HEK293 (cell line): ENCODE measurements around the gene GRAMD4.

ENCODE experiments used
- CTCF ChIA-PET: fragments of 350-600 bp; formaldehyde crosslinking; extraction: SDS; loops from one replicate; lab custom pipeline; 2021; ENCODE audit warnings: antibody characterized with exemption; lab: Yijun Ruan, JAX
- POLR2A ChIA-PET: fragments of 300-600 bp; formaldehyde crosslinking; extraction: SDS; loops from one replicate; lab custom pipeline; 2020; ENCODE audit warnings: antibody characterized with exemption, inconsistent platforms; lab: Yijun Ruan, JAX
- H3K27ac ChIP-seq: fragments of 200-500 bp; sonication (Bioruptor generic); 2 replicates; pipeline ENCODE4 v1.5.1; 2014; ENCODE audit warnings: low read depth, low read length, control low read depth, inconsistent platforms; ENCODE audit errors: extremely low read depth
- H3K36me3 ChIP-seq, 2 experiments: fragments of 200-500 bp in 1 of 2; sonication (Bioruptor generic) in 1 of 2; 1 replicate in 1 of 2; 2 replicates in 1 of 2; pipeline ENCODE4 v1.5.1; 2014 to 2017; ENCODE audit warnings: inconsistent platforms in 2 of 2, low read length in 2 of 2; ENCODE audit not compliant: control insufficient read depth in 2 of 2, insufficient read depth in 1 of 2
- H3K4me1 ChIP-seq: fragments of 200-500 bp; sonication (Bioruptor generic); 2 replicates; pipeline ENCODE4 v1.5.1; 2014; ENCODE audit warnings: mild to moderate bottlenecking, low read length, inconsistent platforms; ENCODE audit not compliant: control insufficient read depth, insufficient read depth
- H3K4me3 ChIP-seq: 2 replicates; pipeline ENCODE4 v1.5.1; 2011; ENCODE audit warnings: low read depth, mild to moderate bottlenecking, control low read depth, low read length, moderate library complexity
- H3K9me3 ChIP-seq: fragments of 200-500 bp; sonication (Bioruptor generic); 2 replicates; pipeline ENCODE4 v1.5.1; 2014; ENCODE audit warnings: low read depth, low read length, inconsistent platforms; ENCODE audit not compliant: control insufficient read depth, insufficient read depth
- BCL11B ChIP-seq: fragments of 450-650 bp; formaldehyde crosslinking; IDR thresholded peaks from 2 replicates; pipeline ENCODE4 v1.5.1; 2016; ENCODE audit warnings: low read depth, missing biosample characterization, missing genetic modification characterization
- EGR2 ChIP-seq: fragments of 450-650 bp; formaldehyde crosslinking; IDR thresholded peaks from 2 replicates; pipeline ENCODE4 v1.5.1; 2016; ENCODE audit warnings: low read depth, missing biosample characterization, missing genetic modification characterization
- GLI4 ChIP-seq: fragments of 450-650 bp; formaldehyde crosslinking; IDR thresholded peaks from 2 replicates; pipeline ENCODE4 v1.5.1; 2016; ENCODE audit warnings: missing biosample characterization, missing genetic modification characterization
- PRDM1 ChIP-seq: fragments of 450-650 bp; formaldehyde crosslinking; IDR thresholded peaks from 2 replicates; pipeline ENCODE4; 2016; ENCODE audit warnings: missing biosample characterization, missing genetic modification characterization
- REPIN1 ChIP-seq: fragments of 450-650 bp; formaldehyde crosslinking; IDR thresholded peaks from 2 replicates; pipeline ENCODE4 v1.5.1; 2017; ENCODE audit warnings: missing biosample characterization, missing genetic modification characterization, low read depth
- ZBTB48 ChIP-seq: fragments of 450-650 bp; formaldehyde crosslinking; IDR thresholded peaks from 2 replicates; pipeline ENCODE4 v1.5.1; 2016; ENCODE audit warnings: missing biosample characterization, missing genetic modification characterization
- ZBTB7A ChIP-seq: fragments of 450-650 bp; formaldehyde crosslinking; IDR thresholded peaks from 2 replicates; pipeline ENCODE4 v1.5.1; 2016; ENCODE audit warnings: low read depth, missing biosample characterization, missing genetic modification characterization
- ZNF132 ChIP-seq: fragments of 450-650 bp; formaldehyde crosslinking; IDR thresholded peaks from 2 replicates; pipeline ENCODE4 v1.5.1; 2017; ENCODE audit warnings: missing biosample characterization, missing genetic modification characterization, borderline replicate concordance
- ZNF140 ChIP-seq: fragments of 450-650 bp; formaldehyde crosslinking; IDR thresholded peaks from 2 replicates; pipeline ENCODE4 v1.5.1; 2016; ENCODE audit warnings: missing biosample characterization, missing genetic modification characterization
- ZNF16 ChIP-seq: fragments of 450-650 bp; formaldehyde crosslinking; IDR thresholded peaks from 2 replicates; pipeline ENCODE4 v1.5.1; 2016; ENCODE audit warnings: low read depth, missing biosample characterization, missing genetic modification characterization
- ZNF202 ChIP-seq: fragments of 450-650 bp; formaldehyde crosslinking; IDR thresholded peaks from 2 replicates; pipeline ENCODE4 v1.5.1; 2016; ENCODE audit warnings: missing biosample characterization, missing genetic modification characterization, borderline replicate concordance
- ZNF311 ChIP-seq: fragments of 450-650 bp; formaldehyde crosslinking; IDR thresholded peaks from 2 replicates; pipeline ENCODE4 v1.5.1; 2017; ENCODE audit warnings: missing biosample characterization, missing genetic modification characterization, borderline replicate concordance
- ZNF354C ChIP-seq: fragments of 450-650 bp; formaldehyde crosslinking; IDR thresholded peaks from 2 replicates; pipeline ENCODE4 v1.5.1; 2016; ENCODE audit warnings: missing biosample characterization, missing genetic modification characterization, low read depth, borderline replicate concordance
- ZNF37A ChIP-seq: fragments of 450-650 bp; IDR thresholded peaks from 2 replicates; pipeline ENCODE4 v1.5.1; 2018; ENCODE audit warnings: missing biosample characterization, missing genetic modification characterization
- ZNF416 ChIP-seq: fragments of 450-650 bp; formaldehyde crosslinking; IDR thresholded peaks from 2 replicates; pipeline ENCODE4 v1.5.1; 2016; ENCODE audit warnings: missing biosample characterization, missing genetic modification characterization
- ZNF544 ChIP-seq: fragments of 450-650 bp; formaldehyde crosslinking; IDR thresholded peaks from 2 replicates; pipeline ENCODE4 v1.5.0; 2017; ENCODE audit warnings: missing biosample characterization, missing genetic modification characterization
- ZNF600 ChIP-seq: fragments of 450-650 bp; formaldehyde crosslinking; IDR thresholded peaks from 2 replicates; pipeline ENCODE4 v1.5.1; 2016; ENCODE audit warnings: missing biosample characterization, missing genetic modification characterization
- ZNF658 ChIP-seq: fragments of 450-650 bp; formaldehyde crosslinking; IDR thresholded peaks from 2 replicates; pipeline ENCODE4; 2016; ENCODE audit warnings: missing biosample characterization, missing genetic modification characterization
- ZNF707 ChIP-seq: fragments of 450-650 bp; formaldehyde crosslinking; IDR thresholded peaks from 2 replicates; pipeline ENCODE4 v1.5.1; 2016; ENCODE audit warnings: missing biosample characterization, missing genetic modification characterization
- ZNF768 ChIP-seq: fragments of 450-650 bp; formaldehyde crosslinking; IDR thresholded peaks from 2 replicates; pipeline ENCODE4 v1.5.1; 2018; ENCODE audit warnings: missing biosample characterization, mild to moderate bottlenecking, missing genetic modification characterization
- ZNF792 ChIP-seq: fragments of 450-650 bp; formaldehyde crosslinking; IDR thresholded peaks from 2 replicates; pipeline ENCODE4 v1.5.1; 2016; ENCODE audit warnings: missing biosample characterization, missing genetic modification characterization
- TF ChIP-seq, protein P1 (sequence below): fragments of 450-650 bp; formaldehyde crosslinking; IDR thresholded peaks from 2 replicates; pipeline ENCODE4 v1.5.1; 2016; ENCODE audit warnings: missing biosample characterization, missing genetic modification characterization
- TF ChIP-seq, protein P2 (sequence below): fragments of 450-650 bp; formaldehyde crosslinking; IDR thresholded peaks from 2 replicates; pipeline ENCODE4 v1.5.1; 2016; ENCODE audit warnings: missing biosample characterization, missing genetic modification characterization
- TF ChIP-seq, protein P3 (sequence below): fragments of 450-650 bp; formaldehyde crosslinking; IDR thresholded peaks from 2 replicates; pipeline ENCODE4 v1.5.1; 2016; ENCODE audit warnings: missing biosample characterization, missing genetic modification characterization
- TF ChIP-seq, protein P4 (sequence below): fragments of 450-650 bp; formaldehyde crosslinking; IDR thresholded peaks from 2 replicates; pipeline ENCODE4 v1.5.1; 2017; ENCODE audit warnings: missing biosample characterization, missing genetic modification characterization
- TF ChIP-seq, protein P5 (sequence below): fragments of 450-650 bp; formaldehyde crosslinking; IDR thresholded peaks from 2 replicates; pipeline ENCODE4 v1.5.1; 2016; ENCODE audit warnings: missing biosample characterization, missing genetic modification characterization

The GRAMD4 gene

DNA sequence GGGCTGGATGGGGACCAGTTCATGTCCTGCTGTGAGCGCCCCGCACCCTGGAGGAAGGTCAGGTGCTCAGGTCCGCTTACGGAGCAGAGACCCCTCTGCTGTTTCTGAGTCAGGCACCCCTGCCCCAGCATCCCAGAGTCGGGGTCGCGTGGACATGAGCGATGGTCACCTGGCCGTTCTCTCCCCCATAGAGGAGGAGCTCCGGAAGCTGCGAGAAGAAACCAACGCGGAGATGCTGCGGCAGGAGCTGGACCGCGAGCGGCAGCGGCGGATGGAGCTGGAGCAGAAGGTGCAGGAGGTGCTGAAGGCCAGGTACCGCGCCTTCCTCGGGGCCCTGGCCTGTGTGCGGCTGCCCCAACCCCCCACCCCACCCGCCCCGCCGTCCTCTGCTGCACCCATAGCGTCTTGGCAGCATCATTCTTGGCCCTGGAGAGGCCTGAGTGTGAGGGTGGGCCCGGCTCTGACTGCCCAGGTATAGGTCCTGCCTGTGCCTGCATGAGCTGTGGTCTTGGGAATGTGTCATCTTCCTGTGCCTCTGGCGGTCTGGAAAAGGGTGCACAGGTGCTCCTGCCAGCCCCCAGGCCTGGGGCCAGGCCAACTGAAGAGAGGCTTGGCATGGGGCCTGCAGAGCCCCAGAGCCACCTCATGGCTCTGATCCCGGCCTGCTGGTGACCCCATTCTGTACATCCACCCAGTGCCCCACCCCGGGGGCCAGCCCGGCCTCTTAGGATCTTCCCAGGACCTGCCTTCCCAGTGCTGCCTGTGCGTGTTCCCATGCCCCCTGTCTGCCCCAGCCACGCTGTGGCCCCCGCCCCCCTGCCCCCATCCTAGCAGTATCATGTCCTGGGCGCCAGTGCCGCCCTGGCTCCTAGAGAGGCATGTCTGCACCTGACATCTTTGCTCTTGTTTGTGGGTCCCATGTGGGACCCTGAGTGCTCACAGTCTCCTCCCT, 38.1 kb downstream of the GRAMD4 start:
- CTCF ChIA-PET = interaction anchor here (0.6 to 0.8 kb wide), 2 partner anchors 49 to 72 kb away, joined by 3 read pairs; no protein-coding TSS in a partner anchor
- POLR2A ChIA-PET = no interaction called here
- H3K36me3 ChIP-seq = no peaks in the 10 kb centered on the region

DNA sequence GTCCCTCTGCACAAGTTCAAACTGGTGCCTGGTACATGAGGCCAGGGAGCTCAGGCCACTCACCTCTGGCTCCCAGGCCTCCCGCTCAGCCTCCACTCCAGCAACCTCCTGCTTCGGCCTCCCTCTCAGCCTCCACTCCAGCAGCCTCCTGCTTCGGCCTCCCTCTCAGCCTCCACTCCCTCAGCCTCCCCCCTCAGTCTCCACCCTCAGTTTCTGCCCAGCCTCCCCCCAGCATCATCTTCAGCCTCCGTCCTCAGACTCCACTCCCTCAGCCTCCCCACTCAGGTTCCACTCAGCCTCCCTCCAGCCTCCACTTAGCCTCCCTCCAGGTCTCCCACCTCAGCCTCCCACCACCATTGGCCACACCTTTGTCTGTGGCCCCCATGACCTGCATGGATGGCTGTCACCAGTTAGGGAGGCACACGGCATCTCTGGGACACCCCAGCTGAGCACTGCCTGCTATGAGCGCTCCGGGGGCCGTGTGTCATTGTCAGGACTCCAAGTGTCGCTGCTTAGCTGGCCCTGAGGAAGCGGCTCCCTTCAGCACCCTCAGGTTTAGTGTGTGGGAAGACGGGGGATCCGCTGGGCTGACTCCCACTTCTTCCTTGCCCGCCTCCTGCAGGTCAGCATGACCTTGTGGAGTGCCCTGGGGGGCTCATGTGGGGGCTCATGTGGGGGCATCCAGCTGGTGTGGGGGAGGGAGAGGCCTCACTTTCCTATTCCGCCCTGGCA, 39.0 kb downstream of the GRAMD4 start:
- POLR2A ChIA-PET = no interaction called here
- peaks cover 2% of the 10 kb centered on the region; the same call in 1 of the 2 replicates for H3K4me1 ChIP-seq
- H3K27ac ChIP-seq = no peak overlapping the region
- CTCF ChIA-PET = interaction anchor here (0.6 kb wide), 1 partner anchor 96 kb away, joined by 3 read pairs; no protein-coding TSS in a partner anchor
- no peak overlapping the region for H3K4me3 ChIP-seq
- no peaks in the 10 kb centered on the region for H3K9me3 ChIP-seq
- peaks cover 0 to 5% of the 10 kb centered on the region in 2 experiments; a peak in 1 of 3 replicates for H3K36me3 ChIP-seq
- TF ChIP-seq, protein P1, sequence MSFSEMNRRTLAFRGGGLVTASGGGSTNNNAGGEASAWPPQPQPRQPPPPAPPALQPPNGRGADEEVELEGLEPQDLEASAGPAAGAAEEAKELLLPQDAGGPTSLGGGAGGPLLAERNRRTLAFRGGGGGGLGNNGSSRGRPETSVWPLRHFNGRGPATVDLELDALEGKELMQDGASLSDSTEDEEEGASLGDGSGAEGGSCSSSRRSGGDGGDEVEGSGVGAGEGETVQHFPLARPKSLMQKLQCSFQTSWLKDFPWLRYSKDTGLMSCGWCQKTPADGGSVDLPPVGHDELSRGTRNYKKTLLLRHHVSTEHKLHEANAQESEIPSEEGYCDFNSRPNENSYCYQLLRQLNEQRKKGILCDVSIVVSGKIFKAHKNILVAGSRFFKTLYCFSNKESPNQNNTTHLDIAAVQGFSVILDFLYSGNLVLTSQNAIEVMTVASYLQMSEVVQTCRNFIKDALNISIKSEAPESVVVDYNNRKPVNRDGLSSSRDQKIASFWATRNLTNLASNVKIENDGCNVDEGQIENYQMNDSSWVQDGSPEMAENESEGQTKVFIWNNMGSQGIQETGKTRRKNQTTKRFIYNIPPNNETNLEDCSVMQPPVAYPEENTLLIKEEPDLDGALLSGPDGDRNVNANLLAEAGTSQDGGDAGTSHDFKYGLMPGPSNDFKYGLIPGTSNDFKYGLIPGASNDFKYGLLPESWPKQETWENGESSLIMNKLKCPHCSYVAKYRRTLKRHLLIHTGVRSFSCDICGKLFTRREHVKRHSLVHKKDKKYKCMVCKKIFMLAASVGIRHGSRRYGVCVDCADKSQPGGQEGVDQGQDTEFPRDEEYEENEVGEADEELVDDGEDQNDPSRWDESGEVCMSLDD (tag by site-specific recombination) = 0 out of 2 replicates have a peak, but pooled peaks have one; percentile 37
- TF ChIP-seq, protein P2, sequence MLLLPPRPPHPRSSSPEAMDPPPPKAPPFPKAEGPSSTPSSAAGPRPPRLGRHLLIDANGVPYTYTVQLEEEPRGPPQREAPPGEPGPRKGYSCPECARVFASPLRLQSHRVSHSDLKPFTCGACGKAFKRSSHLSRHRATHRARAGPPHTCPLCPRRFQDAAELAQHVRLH (tag by site-specific recombination) = peak; percentile 90; the same call in 1 of the 2 replicates
- TF ChIP-seq ZNF202 (tag by site-specific recombination) (peak; percentile 80), ZNF132 (tag by site-specific recombination) (no peak), ZNF544 (no peak), PRDM1 (no peak), EGR2 (tag by site-specific recombination) (peak; percentile 65), ZNF311 (tag by site-specific recombination) (no peak), REPIN1 (peak; percentile 42; the same call in 1 of the 2 replicates), GLI4 (tag by site-specific recombination) (peak; percentile 83), ZNF707 (peak; percentile 31; the same call in 1 of the 2 replicates), BCL11B (peak; percentile 62), ZBTB7A (tag by site-specific recombination) (peak; percentile 70; the same call in 1 of the 2 replicates), ZNF792 (tag by site-specific recombination) (peak; percentile 56; the same call in 1 of the 2 replicates), ZBTB48 (peak; percentile 32; the same call in 1 of the 2 replicates)
- TF ChIP-seq, protein P3, sequence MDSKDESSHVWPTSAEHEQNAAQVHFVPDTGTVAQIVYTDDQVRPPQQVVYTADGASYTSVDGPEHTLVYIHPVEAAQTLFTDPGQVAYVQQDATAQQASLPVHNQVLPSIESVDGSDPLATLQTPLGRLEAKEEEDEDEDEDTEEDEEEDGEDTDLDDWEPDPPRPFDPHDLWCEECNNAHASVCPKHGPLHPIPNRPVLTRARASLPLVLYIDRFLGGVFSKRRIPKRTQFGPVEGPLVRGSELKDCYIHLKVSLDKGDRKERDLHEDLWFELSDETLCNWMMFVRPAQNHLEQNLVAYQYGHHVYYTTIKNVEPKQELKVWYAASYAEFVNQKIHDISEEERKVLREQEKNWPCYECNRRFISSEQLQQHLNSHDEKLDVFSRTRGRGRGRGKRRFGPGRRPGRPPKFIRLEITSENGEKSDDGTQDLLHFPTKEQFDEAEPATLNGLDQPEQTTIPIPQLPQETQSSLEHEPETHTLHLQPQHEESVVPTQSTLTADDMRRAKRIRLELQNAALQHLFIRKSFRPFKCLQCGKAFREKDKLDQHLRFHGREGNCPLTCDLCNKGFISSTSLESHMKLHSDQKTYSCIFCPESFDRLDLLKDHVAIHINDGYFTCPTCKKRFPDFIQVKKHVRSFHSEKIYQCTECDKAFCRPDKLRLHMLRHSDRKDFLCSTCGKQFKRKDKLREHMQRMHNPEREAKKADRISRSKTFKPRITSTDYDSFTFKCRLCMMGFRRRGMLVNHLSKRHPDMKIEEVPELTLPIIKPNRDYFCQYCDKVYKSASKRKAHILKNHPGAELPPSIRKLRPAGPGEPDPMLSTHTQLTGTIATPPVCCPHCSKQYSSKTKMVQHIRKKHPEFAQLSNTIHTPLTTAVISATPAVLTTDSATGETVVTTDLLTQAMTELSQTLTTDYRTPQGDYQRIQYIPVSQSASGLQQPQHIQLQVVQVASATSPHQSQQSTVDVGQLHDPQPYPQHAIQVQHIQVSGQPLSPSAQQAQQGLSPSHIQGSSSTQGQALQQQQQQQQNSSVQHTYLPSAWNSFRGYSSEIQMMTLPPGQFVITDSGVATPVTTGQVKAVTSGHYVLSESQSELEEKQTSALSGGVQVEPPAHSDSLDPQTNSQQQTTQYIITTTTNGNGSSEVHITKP (tag by site-specific recombination) = no peak

More for the DNA sequence above, 38.1 kb downstream of the GRAMD4 start:
- Histone ChIP-seq H3K27ac (no peak overlapping the region), H3K4me3 (no peak overlapping the region), H3K4me1 (peaks cover 2% of the 10 kb centered on the region; the same call in 1 of the 2 replicates), H3K9me3 (no peaks in the 10 kb centered on the region)
- no peak for TF ChIP-seq ZNF416 (tag by site-specific recombination)
- no peak for TF ChIP-seq ZNF140 (tag by site-specific recombination)
- TF ChIP-seq ZNF792 (tag by site-specific recombination) = no peak
- TF ChIP-seq, protein P4, sequence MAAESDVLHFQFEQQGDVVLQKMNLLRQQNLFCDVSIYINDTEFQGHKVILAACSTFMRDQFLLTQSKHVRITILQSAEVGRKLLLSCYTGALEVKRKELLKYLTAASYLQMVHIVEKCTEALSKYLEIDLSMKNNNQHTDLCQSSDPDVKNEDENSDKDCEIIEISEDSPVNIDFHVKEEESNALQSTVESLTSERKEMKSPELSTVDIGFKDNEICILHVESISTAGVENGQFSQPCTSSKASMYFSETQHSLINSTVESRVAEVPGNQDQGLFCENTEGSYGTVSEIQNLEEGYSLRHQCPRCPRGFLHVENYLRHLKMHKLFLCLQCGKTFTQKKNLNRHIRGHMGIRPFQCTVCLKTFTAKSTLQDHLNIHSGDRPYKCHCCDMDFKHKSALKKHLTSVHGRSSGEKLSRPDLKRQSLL (tag by site-specific recombination) = no peak
- no peak for TF ChIP-seq ZNF768 (tag by site-specific recombination)
- no peak for TF ChIP-seq ZNF37A (tag by site-specific recombination)
- TF ChIP-seq ZNF658 (tag by site-specific recombination) = no peak
- no peak for TF ChIP-seq ZNF600 (tag by site-specific recombination)
- TF ChIP-seq, protein P5, sequence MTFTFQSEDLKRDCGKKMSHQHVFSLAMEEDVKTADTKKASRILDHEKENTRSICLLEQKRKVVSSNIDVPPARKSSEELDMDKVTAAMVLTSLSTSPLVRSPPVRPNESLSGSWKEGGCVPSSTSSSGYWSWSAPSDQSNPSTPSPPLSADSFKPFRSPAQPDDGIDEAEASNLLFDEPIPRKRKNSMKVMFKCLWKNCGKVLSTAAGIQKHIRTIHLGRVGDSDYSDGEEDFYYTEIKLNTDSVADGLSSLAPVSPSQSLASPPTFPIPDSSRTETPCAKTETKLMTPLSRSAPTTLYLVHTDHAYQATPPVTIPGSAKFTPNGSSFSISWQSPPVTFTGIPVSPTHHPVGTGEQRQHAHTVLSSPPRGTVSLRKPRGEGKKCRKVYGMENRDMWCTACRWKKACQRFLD (tag by site-specific recombination) = no peak
- no peak for TF ChIP-seq ZBTB48
- no peak for TF ChIP-seq ZNF354C (tag by site-specific recombination)
- TF ChIP-seq ZNF16 (tag by site-specific recombination) = no peak
